ENCODE data around the gene RBM20. TPM values are rescaled to one million over a fixed set of nuclear protein-coding genes. Genes with fewer than 3 reads are reported as not detected.

RBM20 gene
- total RNA-seq, 3 donors from 2014 or later = 0.48 to 3.1 (median 1.6) TPM

- no peaks in the 10 kb centered on the region for H3K9me3 ChIP-seq
- TF ChIP-seq POLR2AphosphoS5 (IDR thresholded peaks at IDR 0.05) (no peak), POLR2A (IDR thresholded peaks at IDR 0.05) (no peak), CTCF (IDR thresholded peaks at IDR 0.05) (no peak)
- no peak overlapping the region for H3K27ac ChIP-seq
- H3K4me3 ChIP-seq = no peak overlapping the region
- no peaks in the 10 kb centered on the region for H3K27me3 ChIP-seq
- intact Hi-C loops (cut with DNase I; ENCODE audit: low total_unique reads) = no loop called here
- no peaks in the 10 kb centered on the region for H3K4me1 ChIP-seq
- no peak for DNase-seq (ENCODE audit: low spot score in 2 of 2)
- no peaks in the 10 kb centered on the region for H3K36me3 ChIP-seq
Measured at GRCh38 chr10:110706690-110707098, 62.6 kb downstream of the RBM20 start.

- no peaks in the 10 kb centered on the region for H3K4me1 ChIP-seq
- H3K36me3 ChIP-seq = no peaks in the 10 kb centered on the region
- H3K4me3 ChIP-seq = no peak overlapping the region
- no peak for TF ChIP-seq CTCF (IDR thresholded peaks at IDR 0.05)
- TF ChIP-seq POLR2AphosphoS5 (IDR thresholded peaks at IDR 0.05) = no peak
- TF ChIP-seq POLR2A (IDR thresholded peaks at IDR 0.05) = no peak
- H3K27me3 ChIP-seq = no peaks in the 10 kb centered on the region
- DNase-seq (ENCODE audit: low spot score in 2 of 2) = no peak
- no peak overlapping the region for H3K27ac ChIP-seq
- H3K9me3 ChIP-seq = no peaks in the 10 kb centered on the region
- intact Hi-C loops (cut with DNase I; ENCODE audit: low total_unique reads) = no loop called here
Measured at GRCh38 chr10:110708776-110709443, 64.8 kb downstream of the RBM20 start.

- Histone ChIP-seq H3K9me3 (no peaks in the 10 kb centered on the region), H3K36me3 (no peaks in the 10 kb centered on the region), H3K27ac (no peak overlapping the region), H3K4me1 (no peaks in the 10 kb centered on the region), H3K4me3 (no peak overlapping the region), H3K27me3 (no peaks in the 10 kb centered on the region)
- no peak for DNase-seq (ENCODE audit: low spot score in 2 of 2)
- intact Hi-C loops (cut with DNase I; ENCODE audit: low total_unique reads) = no loop called here
- TF ChIP-seq POLR2A (IDR thresholded peaks at IDR 0.05) (no peak), CTCF (IDR thresholded peaks at IDR 0.05) (no peak), POLR2AphosphoS5 (IDR thresholded peaks at IDR 0.05) (no peak)
Measured at GRCh38 chr10:110709444-110709828, 65.3 kb downstream of the RBM20 start.

GRCh38 chr10:110709964-110710587 is 65.9 kb downstream of the RBM20 start:
- no peaks in the 10 kb centered on the region for H3K4me1 ChIP-seq
- no peaks in the 10 kb centered on the region for H3K36me3 ChIP-seq
- TF ChIP-seq CTCF (IDR thresholded peaks at IDR 0.05) (no peak), POLR2AphosphoS5 (IDR thresholded peaks at IDR 0.05) (no peak), POLR2A (IDR thresholded peaks at IDR 0.05) (no peak)
- H3K4me3 ChIP-seq = no peak overlapping the region
- H3K9me3 ChIP-seq = no peaks in the 10 kb centered on the region
- no peak for DNase-seq (ENCODE audit: low spot score in 2 of 2)
- no peaks in the 10 kb centered on the region for H3K27me3 ChIP-seq
- intact Hi-C loops (cut with DNase I; ENCODE audit: low total_unique reads) = no loop called here
- no peak overlapping the region for H3K27ac ChIP-seq

GRCh38 chr10:110710621-110711020 is 66.5 kb downstream of the RBM20 start:
- Histone ChIP-seq H3K9me3 (no peaks in the 10 kb centered on the region), H3K4me1 (no peaks in the 10 kb centered on the region), H3K27me3 (no peaks in the 10 kb centered on the region), H3K36me3 (no peaks in the 10 kb centered on the region), H3K27ac (no peak overlapping the region), H3K4me3 (no peak overlapping the region)
- DNase-seq (ENCODE audit: low spot score in 2 of 2) = no peak
- TF ChIP-seq POLR2A (IDR thresholded peaks at IDR 0.05) = no peak
- no peak for TF ChIP-seq CTCF (IDR thresholded peaks at IDR 0.05)
- TF ChIP-seq POLR2AphosphoS5 (IDR thresholded peaks at IDR 0.05) = no peak
- intact Hi-C loops (cut with DNase I; ENCODE audit: low total_unique reads) = no loop called here

Measured in breast epithelium (tissue), 4 donors.